ENCODE measurements around the gene TBX3.
"Not testable (repeated sequence)": the region's sequence is repeated elsewhere in the genome, so short reads cannot be mapped to it uniquely, and the experiment has no call there.

Gene TBX3

DNA sequence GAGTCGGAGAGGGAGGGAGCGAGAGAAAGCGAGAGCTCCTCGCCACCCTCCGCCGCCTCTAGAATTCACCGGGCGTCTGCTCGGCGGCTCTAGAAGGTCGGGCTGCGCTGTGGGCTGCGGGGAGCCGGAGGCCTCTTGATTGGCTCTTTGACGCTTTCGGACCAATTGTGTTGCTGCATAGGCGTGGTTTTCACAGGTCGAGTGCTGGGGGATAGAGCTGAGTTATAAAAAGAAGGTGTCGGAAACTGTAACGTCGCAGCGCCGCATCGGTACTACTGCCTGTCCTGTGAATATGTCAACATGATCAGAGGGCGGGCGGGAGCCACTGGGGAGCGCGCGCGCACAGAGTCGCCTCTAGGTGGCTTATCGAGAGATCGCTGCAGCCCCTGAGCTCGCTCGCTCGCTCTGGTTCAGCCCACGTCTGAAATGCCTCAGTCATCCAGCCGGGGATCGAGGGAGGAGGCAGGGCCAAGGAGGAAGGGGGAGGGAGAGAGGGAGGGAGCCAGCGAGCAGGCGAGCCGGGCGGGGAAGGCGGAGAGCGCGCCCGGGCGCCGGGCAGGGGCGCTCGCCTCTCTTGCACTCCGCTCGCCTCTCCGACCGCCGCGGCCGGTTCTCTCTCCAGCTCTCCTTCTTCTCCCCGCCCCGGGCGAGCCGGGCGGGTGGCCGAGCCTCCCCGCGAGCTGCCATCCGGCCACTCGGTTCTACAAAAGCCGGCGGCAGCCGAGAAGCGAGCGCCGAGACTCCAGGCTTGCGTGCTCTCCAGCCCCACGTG, at the start of gene TBX3:
Gene TBX3 (minus strand): TSS at position 78 of the 772 bp plus-strand sequence. CDS start 975 bp downstream, outside the sequence.
- no peak for DNase-seq (ENCODE audit: low read depth)

GRCh38 chr12:114732426-114733030, 48.6 kb upstream of the TBX3 start:
- no peak for DNase-seq (ENCODE audit: low read depth)

GRCh38 chr12:114729731-114730130, 45.8 kb upstream of the TBX3 start:
- no peak for DNase-seq (ENCODE audit: low read depth)

DNA sequence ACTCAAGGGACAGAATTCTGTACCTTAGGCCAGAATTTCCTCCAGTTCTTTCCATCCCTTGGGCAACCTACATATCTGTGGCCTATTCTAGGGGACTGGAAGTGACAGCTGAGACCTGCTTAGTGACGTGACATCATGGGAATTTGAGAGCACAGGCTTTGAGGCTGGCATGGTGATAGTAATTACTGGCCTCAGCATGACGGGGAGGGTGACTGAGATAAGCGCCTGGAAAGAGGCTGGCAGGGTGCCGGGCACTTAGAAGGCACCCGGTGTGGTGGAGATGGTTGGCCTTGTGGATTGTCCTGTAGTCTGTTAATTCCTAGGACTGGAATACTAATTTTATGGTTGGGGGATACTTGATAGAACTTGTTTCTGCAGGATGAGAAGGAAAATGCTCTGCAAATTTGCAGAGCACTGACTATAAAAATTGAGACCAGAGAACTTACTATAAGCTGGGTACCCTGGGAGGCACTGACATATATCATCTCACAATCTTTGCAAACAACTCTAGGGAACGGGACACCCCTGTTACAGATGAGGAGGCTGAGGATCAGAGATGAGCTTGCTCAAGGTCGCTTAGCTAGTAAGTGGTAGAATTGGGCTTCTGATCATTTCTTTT, 42.2 kb upstream of the TBX3 start:
- DNase-seq (ENCODE audit: low read depth), result no peak

DNA sequence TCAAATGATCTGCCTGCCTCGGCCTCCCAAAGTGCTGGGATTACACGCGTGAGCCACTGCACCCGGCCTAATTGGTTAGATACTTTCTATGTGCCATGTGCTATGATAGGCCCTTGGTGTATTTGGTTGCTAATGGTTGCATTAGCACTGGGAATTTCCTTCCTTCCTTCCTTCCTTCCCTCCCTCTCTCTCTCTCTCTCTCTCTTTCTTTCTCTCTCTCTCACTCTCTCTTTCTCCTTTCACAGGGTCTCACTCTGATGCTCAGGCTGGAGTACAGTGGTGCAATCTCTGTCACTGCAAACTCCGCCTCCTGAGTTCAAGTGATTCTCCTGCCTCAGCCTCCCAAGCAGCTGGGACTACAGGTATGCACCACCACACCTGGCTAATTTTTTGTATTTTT, 38.2 kb upstream of the TBX3 start:
- DNase-seq (ENCODE audit: low read depth), result not testable (repeated sequence)

DNA sequence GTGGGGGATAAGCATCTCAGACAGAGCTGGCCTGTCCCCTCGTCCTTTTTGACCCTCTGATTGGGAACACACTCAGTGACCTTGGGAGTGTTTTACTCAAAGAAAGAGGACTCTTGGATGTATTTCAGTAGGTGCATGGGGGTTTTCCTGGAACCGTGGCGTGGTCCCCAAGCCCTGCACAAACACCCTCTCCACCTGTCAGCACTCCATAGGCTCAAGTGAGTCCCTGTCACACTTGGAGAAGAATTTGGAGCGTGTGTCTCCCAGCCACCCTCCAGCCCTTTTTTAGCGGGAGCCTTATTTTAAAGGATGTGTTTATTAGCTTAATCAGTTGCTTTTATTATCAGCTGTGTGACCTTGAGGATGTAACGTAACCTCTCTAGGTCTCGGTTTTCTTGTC, 37.3 kb upstream of the TBX3 start:
- no peak for DNase-seq (ENCODE audit: low read depth)

DNA sequence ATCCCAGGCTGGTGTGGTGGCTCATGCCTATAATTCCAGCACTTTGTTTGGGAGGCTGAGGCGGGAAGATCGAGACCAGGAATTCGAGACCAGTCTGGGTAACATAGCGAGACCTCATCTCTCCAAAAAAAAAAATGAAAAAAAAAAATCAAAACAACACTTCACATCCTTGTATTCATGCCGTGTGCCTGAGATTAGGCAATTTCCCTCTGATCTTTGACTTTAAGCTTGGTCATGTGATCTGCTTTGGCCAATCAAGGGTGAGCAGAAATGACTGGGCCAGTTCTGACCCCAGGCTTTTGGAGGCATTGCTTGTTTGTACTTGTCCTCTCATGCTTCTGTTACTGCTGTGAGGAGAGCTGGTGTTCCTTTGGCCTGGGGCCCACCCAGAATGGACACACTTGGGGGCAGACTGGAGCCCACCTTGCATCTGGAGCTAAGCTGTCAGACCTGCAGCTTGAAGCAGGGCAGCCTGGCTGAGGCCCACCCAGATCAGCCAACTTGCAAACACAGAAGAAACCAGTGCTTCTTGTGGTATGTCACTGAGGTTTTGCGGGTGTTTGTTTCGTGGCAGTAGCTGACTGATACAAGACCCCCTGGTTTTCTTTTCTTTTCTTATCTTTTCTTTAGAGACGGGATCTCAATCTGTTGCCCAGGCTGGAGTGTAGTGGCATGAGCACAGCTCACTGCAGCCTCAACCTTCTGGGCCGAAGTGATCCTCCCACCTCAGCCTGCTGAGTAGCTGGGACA, 29.7 kb upstream of the TBX3 start:
- no peak for DNase-seq (ENCODE audit: low read depth)

- no peak for DNase-seq (ENCODE audit: low read depth)
These were observed 27.7 kb upstream of the TBX3 start for GRCh38 chr12:114711689-114712152.

DNA sequence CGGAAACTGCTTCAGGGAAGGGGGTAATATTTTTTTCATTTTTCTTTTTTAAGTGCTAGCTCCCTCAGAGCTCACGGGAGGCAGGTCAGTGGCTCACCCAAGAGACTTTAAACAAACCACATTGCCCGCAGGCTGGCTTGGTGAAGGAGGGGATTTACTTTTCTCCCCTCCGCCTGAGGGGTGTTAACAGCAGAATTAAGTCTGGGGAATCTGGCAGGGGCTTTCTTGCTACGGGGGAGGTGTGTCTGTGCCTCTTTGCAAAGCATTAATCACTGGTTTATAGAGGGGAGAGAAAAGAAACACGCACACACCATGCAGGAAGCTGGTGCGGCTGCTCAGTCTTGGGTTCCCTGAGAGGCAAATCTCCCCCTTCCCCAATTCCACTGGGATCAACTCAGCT, 26.2 kb upstream of the TBX3 start:
- no peak for DNase-seq (ENCODE audit: low read depth)

GRCh38 chr12:114709112-114709511, 25.1 kb upstream of the TBX3 start:
- DNase-seq (ENCODE audit: low read depth), result no peak

- DNase-seq (ENCODE audit: low read depth), result not testable (repeated sequence)
These were observed 24.6 kb upstream of the TBX3 start for GRCh38 chr12:114708598-114708997.

DNA sequence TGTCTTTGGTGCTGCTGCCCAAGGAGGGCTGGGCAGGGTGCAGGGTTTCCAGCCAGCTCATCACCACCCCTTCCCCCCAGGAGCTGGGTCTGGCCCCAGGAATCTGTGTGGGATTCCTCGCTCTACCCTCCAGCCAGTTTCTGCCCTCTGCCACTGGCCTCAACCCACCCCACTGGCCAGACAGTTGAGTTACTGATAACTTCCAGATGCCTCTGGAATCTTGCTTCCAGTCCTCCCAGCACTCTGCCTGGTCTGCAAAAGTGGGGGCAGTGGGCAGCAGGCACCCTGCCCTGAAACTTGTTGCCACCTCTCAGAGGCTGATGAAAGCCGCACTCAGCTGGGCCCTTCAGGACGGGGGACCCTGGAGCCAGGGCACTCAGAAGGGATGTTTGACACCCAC, 20.1 kb upstream of the TBX3 start:
- DNase-seq (ENCODE audit: low read depth), result no peak

DNA sequence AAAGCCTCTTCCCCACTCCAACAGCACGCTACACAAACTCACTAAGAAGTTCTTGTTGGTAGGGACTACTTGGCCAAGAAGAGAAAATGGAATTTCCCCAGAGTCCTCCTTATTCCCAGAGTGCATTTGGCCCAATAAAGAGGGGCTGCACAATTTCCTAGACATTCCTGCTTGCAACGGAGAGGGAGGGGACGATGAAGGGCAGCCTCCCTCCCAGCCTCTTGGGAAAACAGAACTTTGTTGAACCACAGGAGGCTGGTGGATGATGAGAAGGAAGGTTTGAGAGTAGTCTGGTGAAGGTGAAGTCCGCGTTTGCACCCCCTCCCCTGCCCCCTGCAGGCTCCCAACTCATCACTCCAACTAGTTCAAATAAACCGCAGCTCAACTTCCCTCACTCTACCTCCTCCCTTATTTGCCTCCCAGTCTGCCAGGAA, 19.1 kb upstream of the TBX3 start:
- DNase-seq (ENCODE audit: low read depth), result no peak

GRCh38 chr12:114702462-114702861, 18.5 kb upstream of the TBX3 start:
- no peak for DNase-seq (ENCODE audit: low read depth)

- no peak for DNase-seq (ENCODE audit: low read depth)
These were observed 17.6 kb upstream of the TBX3 start for GRCh38 chr12:114701553-114701952.

GRCh38 chr12:114701104-114701414, 17.1 kb upstream of the TBX3 start:
- DNase-seq (ENCODE audit: low read depth), result no peak

DNA sequence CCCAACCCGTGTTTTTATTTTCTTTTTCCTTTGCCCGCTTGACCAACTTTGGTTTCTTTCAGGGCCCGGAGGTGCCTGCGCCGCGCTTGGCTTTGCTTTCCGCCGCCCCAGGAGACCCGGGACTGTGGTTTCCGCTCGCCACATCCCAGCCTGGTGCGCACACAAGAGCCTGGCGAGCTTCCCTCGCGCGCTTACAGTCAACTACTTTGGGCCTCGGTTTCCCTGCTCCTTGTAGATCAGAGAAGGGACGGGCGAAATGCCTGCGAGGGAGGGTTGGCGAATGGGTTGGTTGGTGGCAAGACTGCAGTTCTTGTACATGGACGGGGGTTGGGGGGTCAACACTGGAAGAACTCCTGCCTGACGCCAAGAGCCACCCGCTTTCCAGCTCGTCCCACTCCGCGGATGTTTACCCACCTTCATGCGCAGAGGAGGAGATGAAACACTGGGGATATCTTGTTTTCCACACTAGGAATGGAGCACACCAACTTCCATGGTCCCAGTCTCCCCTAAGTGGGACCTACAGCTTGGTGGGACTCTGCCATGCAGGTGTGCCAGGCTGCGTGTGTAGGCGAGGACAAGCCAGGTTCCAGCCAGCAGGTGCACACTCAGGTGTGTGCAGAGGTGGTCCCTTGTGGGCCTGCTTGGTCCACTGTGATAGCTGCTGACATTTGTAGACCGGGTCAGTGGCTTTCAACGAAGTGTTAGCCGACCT, 16.6 kb upstream of the TBX3 start:
- DNase-seq (ENCODE audit: low read depth), result no peak

DNA sequence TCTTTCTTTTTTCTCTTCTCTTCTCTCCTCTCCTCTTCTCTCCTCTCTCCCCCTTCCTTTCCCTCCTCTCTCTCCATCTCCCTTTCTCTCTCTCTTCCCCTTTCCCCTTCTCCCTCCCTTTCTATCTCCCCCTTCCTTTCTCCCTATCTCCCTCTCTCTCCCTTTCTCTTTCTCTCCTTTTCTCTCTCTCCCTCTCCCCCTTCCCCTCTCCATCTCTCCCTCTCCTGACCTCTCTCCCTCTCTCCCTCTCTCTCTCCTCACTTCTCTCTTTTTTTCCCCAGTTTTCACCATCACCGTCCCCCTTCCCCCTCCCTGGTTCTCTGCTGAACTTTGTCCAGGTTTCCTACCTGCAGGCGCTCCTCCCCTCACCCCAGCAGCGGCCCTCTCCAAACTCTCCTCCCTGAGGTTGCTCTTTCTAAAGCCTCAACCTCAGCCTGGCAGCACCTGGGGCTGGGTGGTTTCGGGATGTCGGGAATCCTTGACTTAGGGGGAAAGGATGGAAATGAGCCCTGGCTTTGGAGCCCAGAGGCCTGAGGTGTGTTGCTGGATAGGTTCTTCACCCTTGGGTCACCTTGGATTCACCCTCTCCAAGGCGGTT, 14.7 kb upstream of the TBX3 start:
- DNase-seq (ENCODE audit: low read depth), result no peak

GRCh38 chr12:114697741-114698565, 14.0 kb upstream of the TBX3 start:
- DNase-seq (ENCODE audit: low read depth), result no peak

DNA sequence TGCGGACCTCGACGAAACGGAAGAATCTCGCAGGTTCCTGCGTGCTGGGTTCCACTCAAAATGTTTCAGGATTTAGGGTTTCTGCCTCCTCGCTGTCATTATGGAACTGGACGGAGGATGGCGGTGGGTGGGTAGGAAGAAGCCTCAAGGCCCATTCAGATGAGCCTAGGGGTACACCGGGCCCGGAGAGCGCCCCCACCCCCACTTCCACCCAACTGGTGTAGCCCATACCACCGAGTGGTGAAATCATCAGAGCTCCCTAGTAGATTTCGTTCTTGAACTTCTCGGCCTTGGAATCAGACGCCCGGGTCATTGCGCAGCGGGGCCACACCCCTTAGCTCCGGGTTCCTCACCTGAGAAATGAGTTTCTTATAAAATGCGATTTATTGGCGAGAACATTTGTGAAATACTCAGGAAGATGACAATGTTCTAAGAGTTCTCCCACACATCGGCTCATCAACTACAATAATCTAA, 13.3 kb upstream of the TBX3 start:
- no peak for DNase-seq (ENCODE audit: low read depth)

All from CMK (cell line).